ENCODE measurements around the gene ACTL7A. TPM values are rescaled to one million over a fixed set of nuclear protein-coding genes. Genes with fewer than 3 reads are reported as not detected.

Gene ACTL7A
- total and polyA plus RNA-seq, 2 of the 13 experiments (the other 11 are each of a cell fraction or from before 2014, with no cell fraction given), result not detected

- no peak for TF ChIP-seq ZNF619 (CRISPR knock-in tag; IDR thresholded peaks at IDR 0.05)
- TF ChIP-seq POGK (CRISPR knock-in tag; conservative IDR thresholded peaks at IDR 0.05), result no peak
- TF ChIP-seq TCF7L2 (IDR thresholded peaks at IDR 0.05; ENCODE audit: low read depth, low read length), result 0 out of 2 replicates have a peak, but pooled peaks have one; percentile 36
- TF ChIP-seq ZFP36 (IDR thresholded peaks at IDR 0.05; ENCODE audit: borderline replicate concordance, low read depth, low read length, partially characterized antibody), result no peak
- no peak for TF ChIP-seq ZFY (CRISPR knock-in tag; IDR thresholded peaks at IDR 0.05)
- no peak for TF ChIP-seq RARG (CRISPR knock-in tag; IDR thresholded peaks at IDR 0.05; ENCODE audit: low read depth)
- TF ChIP-seq MED8 (CRISPR knock-in tag; IDR thresholded peaks at IDR 0.05; ENCODE audit: insufficient replicate concordance), result no peak
- no peak for TF ChIP-seq MYPOP (CRISPR knock-in tag; IDR thresholded peaks at IDR 0.05)
- TF ChIP-seq ZNF232 (CRISPR knock-in tag; IDR thresholded peaks at IDR 0.05; ENCODE audit: borderline replicate concordance), result no peak
- no peak for TF ChIP-seq MZF1 (CRISPR knock-in tag; IDR thresholded peaks at IDR 0.05; ENCODE audit: borderline replicate concordance)
- no peak for TF ChIP-seq ZNF138 (CRISPR knock-in tag; IDR thresholded peaks at IDR 0.05; ENCODE audit: low read depth)
- peak; percentile 32; the same call in 1 of the 2 replicates for TF ChIP-seq FOXA1 (IDR thresholded peaks at IDR 0.05)
- peak; percentile 82 for TF ChIP-seq FOXA1 (CRISPR knock-in tag; IDR thresholded peaks at IDR 0.05)
- peak; percentile 50 for TF ChIP-seq HOXA3 (CRISPR knock-in tag; IDR thresholded peaks at IDR 0.05)
- TF ChIP-seq SP4 (CRISPR knock-in tag; IDR thresholded peaks at IDR 0.05), result no peak
- TF ChIP-seq ERF (CRISPR knock-in tag; IDR thresholded peaks at IDR 0.05), result no peak
- no peak for TF ChIP-seq ZFP41 (CRISPR knock-in tag; IDR thresholded peaks at IDR 0.05; ENCODE audit: borderline replicate concordance)
- TF ChIP-seq ZBTB20 (CRISPR knock-in tag; IDR thresholded peaks at IDR 0.05; ENCODE audit: borderline replicate concordance, low read depth), result 0 out of 2 replicates have a peak, but pooled peaks have one; percentile 76
- no peak for TF ChIP-seq ZNF784 (CRISPR knock-in tag; IDR thresholded peaks at IDR 0.05; ENCODE audit: borderline replicate concordance)
- no peak for TF ChIP-seq ZBTB21 (CRISPR knock-in tag; IDR thresholded peaks at IDR 0.05)
- TF ChIP-seq NFRKB (IDR thresholded peaks at IDR 0.05), result no peak
- TF ChIP-seq ZNF329 (CRISPR knock-in tag; IDR thresholded peaks at IDR 0.05; ENCODE audit: low read depth), result no peak
- TF ChIP-seq ZNF574 (CRISPR knock-in tag; IDR thresholded peaks at IDR 0.05), result no peak
- TF ChIP-seq ZFAT (CRISPR knock-in tag; conservative IDR thresholded peaks at IDR 0.05), result no peak
- TF ChIP-seq GABPB1 (CRISPR knock-in tag; IDR thresholded peaks at IDR 0.05), result no peak
These were observed 27.6 kb downstream of the ACTL7A start (continued) for GRCh38 chr9:108889649-108890067.

Data from HepG2 (cell line).